Esophagus muscularis mucosa (tissue), 4 donors: ENCODE data around the gene ZKSCAN3. TPM values are rescaled to one million over a fixed set of nuclear protein-coding genes. Genes with fewer than 3 reads are reported as not detected.
"Not testable (repeated sequence)": the region's sequence is repeated elsewhere in the genome, so short reads cannot be mapped to it uniquely, and the experiment has no call there.

Experiments
- DNase-seq: peaks from one replicate; pipeline ENCODE4 v3.0.0-alpha.2; 2017; ENCODE audit errors: extremely low spot score
- H3K27ac ChIP-seq, 4 donors: fragments of 200-600 bp; sonication (generic); replicated peaks in 1 of 4; 1 replicate in 3 of 4; 2 replicates in 1 of 4; pipeline ENCODE4 v1.5.1; 2016 to 2019; ENCODE audit warnings: mild to moderate bottlenecking in 1 of 4
- H3K27me3 ChIP-seq, 4 donors: fragments of 200-600 bp; sonication (generic); one replicate each; pipeline versions ENCODE4 v1.5.1 to v1.6.0; 2016 to 2019
- H3K36me3 ChIP-seq, 4 donors: fragments of 200-600 bp; sonication (generic); one replicate each; pipeline ENCODE4 v1.5.1; 2016 to 2019
- H3K4me1 ChIP-seq, 4 donors: fragments of 200-600 bp; sonication (generic); one replicate each; pipeline ENCODE4 v1.5.1; 2016 to 2019
- H3K4me3 ChIP-seq, 4 donors: fragments of 200-600 bp; sonication (generic); 1 replicate in 2 of 4; 2 replicates in 2 of 4; pipeline ENCODE4 v1.5.1; 2016 to 2019; ENCODE audit warnings: mild to moderate bottlenecking in 4 of 4, moderate library complexity in 1 of 4
- H3K9me3 ChIP-seq, 4 donors: fragments of 200-600 bp; sonication (generic); 1 replicate in 3 of 4; 2 replicates in 1 of 4; pipeline ENCODE4 v1.5.1; 2016 to 2019
- CTCF ChIP-seq, 3 experiments: fragments of 200-600 bp in 2 of 3; fragments of 450-650 bp in 1 of 3; sonication (generic) in 2 of 3; IDR thresholded peaks; one replicate each; pipeline ENCODE4 v1.5.1; 2017 to 2019; ENCODE audit warnings: antibody characterized with exemption in 3 of 3, mild to moderate bottlenecking in 2 of 3, moderate library complexity in 1 of 3
- EP300 ChIP-seq: sonication (generic); formaldehyde crosslinking; IDR thresholded peaks from one replicate; pipeline ENCODE4 v1.6.1; 2017; ENCODE audit warnings: antibody characterized with exemption
- POLR2A ChIP-seq: fragments of 450-650 bp; IDR thresholded peaks from one replicate; pipeline ENCODE4 v1.6.1; 2017; ENCODE audit warnings: antibody characterized with exemption, moderate library complexity, mild to moderate bottlenecking, low read depth
- POLR2AphosphoS5 ChIP-seq, 2 donors: sonication (generic); formaldehyde crosslinking; IDR thresholded peaks; one replicate each; pipeline ENCODE4 v1.6.1; 2017; ENCODE audit warnings: antibody characterized with exemption in 2 of 2
- WGBS: methylation state at CpG from one replicate; pipeline ENCODE4 v1.1.5; 2018; 5-methylcytosine and 5-hydroxymethylcytosine counted together
- intact Hi-C: fragments of 100-400 bp; cut with DNase I; formaldehyde crosslinking; loops from one replicate; pipeline ENCODE4 v1.15.1; 2023
- total RNA-seq, 4 donors: library from RNA; depleted of rRNA; stranded (reverse); fragments of >200 nt; gene quantifications; one replicate each; pipeline versions ENCODE4 v1.1.0 to v1.2.1, GENCODE V29; 2016

ZKSCAN3 gene
- total RNA-seq, 4 donors from 2014 or later, result 2.8 to 10.4 (median 6.4) TPM

DNA sequence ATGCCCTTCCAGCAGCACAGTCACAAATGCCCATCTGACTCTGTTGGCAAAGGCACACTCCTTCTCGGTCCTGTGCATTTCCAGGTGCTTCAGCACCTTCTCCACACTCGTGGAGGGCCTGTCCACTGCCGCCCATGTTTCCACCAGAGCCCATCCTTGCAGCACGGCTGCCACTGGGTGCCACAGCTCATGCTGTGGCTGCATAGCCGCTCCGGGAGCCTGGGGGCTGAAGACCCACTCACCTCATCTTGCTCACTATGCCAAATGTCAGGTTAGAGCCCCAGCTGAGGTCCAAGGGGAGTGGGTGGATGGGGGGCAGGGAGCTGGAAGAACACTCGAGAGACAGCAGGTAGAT, 6.9 kb downstream of the ZKSCAN3 start:
- no peak for DNase-seq
- peak overlapping the region in 3 of 4 donors; percentile 60 to 74 (median 65) for H3K4me3 ChIP-seq
- TF ChIP-seq CTCF (IDR thresholded peaks at IDR 0.05), result no peak
- no peak for TF ChIP-seq EP300
- H3K27ac ChIP-seq, result peak overlapping the region; percentile 83 to 88 (median 87)
- intact Hi-C loops, result loop anchor here (5.0 kb wide), 3 partner anchors 79 to 274 kb away; partner anchors contain the start of genes ZKSCAN8 and ZNF165
- peaks cover 26 to 45% (median 40%) of the 10 kb centered on the region in 4 donors for H3K4me1 ChIP-seq
- no peaks in the 10 kb centered on the region for H3K27me3 ChIP-seq
- WGBS, result 63% methylated on average over 5 of the region's 7 CpGs
- no peaks in the 10 kb centered on the region for H3K9me3 ChIP-seq
- H3K36me3 ChIP-seq, result peaks cover 6 to 23% (median 16%) of the 10 kb centered on the region in 4 donors

DNA sequence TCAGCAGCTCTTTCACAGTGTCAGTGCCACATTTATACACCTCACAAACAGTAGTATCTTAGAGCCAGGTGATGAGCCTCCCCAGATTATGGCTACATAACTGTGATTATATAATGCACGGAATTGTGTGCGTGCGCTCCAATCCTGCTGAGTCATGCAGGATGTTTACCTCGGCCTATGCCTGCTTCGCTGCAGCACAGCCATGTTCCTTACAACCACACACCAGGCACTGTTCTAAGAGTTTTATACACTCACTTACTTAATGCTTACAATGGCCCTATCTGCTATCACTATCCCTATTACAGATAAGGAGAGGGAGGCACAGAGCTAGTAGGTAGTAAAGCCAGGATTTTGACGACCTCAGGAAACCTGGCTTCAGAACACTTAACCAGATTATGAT, 7.3 kb downstream of the ZKSCAN3 start:
- H3K27me3 ChIP-seq, result no peaks in the 10 kb centered on the region
- H3K9me3 ChIP-seq, result no peaks in the 10 kb centered on the region
- no peak overlapping the region for H3K4me3 ChIP-seq
- intact Hi-C loops, result loop anchor here (5.0 kb wide), 3 partner anchors 80 to 275 kb away; partner anchors contain the start of genes ZKSCAN8 and ZNF165
- H3K36me3 ChIP-seq, result peaks cover 9 to 27% (median 18%) of the 10 kb centered on the region in 4 donors
- no peak for DNase-seq
- no peak for TF ChIP-seq POLR2A
- TF ChIP-seq EP300, result no peak
- TF ChIP-seq CTCF (IDR thresholded peaks at IDR 0.05), result no peak
- TF ChIP-seq POLR2AphosphoS5 (IDR thresholded peaks at IDR 0.05), result no peak
- 64% methylated on average over 6 of the region's 6 CpGs for WGBS
- H3K27ac ChIP-seq, result peak overlapping the region; percentile 39 to 88 (median 87)
- peaks cover 26 to 41% (median 38%) of the 10 kb centered on the region in 4 donors for H3K4me1 ChIP-seq

- H3K9me3 ChIP-seq, H3K4me3 ChIP-seq, DNase-seq, H3K27me3 ChIP-seq, H3K27ac ChIP-seq: not testable (repeated sequence)
- Histone ChIP-seq H3K4me1 (peaks cover 18 to 28% (median 25%) of the 10 kb centered on the region in 4 donors), H3K36me3 (peaks cover 20 to 51% (median 37%) of the 10 kb centered on the region in 4 donors)
- intact Hi-C loops, result loop anchor here (5.0 kb wide), 3 partner anchors 82 to 277 kb away; partner anchors contain the start of genes ZKSCAN8 and ZNF165
- 90% methylated on average over 2 of the region's 16 CpGs for WGBS
Measured at GRCh38 chr6:28359562-28359961, 9.8 kb downstream of the ZKSCAN3 start.

- DNase-seq, result no peak
- Histone ChIP-seq H3K27ac (no peak overlapping the region), H3K9me3 (no peaks in the 10 kb centered on the region), H3K27me3 (no peaks in the 10 kb centered on the region), H3K4me1 (peaks cover 8 to 15% (median 13%) of the 10 kb centered on the region in 4 donors), H3K36me3 (peaks cover 33 to 65% (median 51%) of the 10 kb centered on the region in 4 donors), H3K4me3 (no peak overlapping the region)
- no peak for TF ChIP-seq CTCF (IDR thresholded peaks at IDR 0.05)
- TF ChIP-seq POLR2A, result no peak
- no peak for TF ChIP-seq EP300
- no peak for TF ChIP-seq POLR2AphosphoS5 (IDR thresholded peaks at IDR 0.05)
- WGBS, result 75% methylated on average over 2 of the region's 2 CpGs
- intact Hi-C loops, result no loop called here
Measured at GRCh38 chr6:28360961-28361360, 11.2 kb downstream of the ZKSCAN3 start.

GRCh38 chr6:28365590-28365989, 15.8 kb downstream of the ZKSCAN3 start:
- H3K4me3 ChIP-seq, H3K27me3 ChIP-seq, H3K9me3 ChIP-seq, intact Hi-C loops, DNase-seq, H3K4me1 ChIP-seq, H3K27ac ChIP-seq: not testable (repeated sequence)
- 97% methylated on average over 4 of the region's 4 CpGs for WGBS
- H3K36me3 ChIP-seq, result peaks cover 25 to 72% (median 53%) of the 10 kb centered on the region in 4 donors

DNA sequence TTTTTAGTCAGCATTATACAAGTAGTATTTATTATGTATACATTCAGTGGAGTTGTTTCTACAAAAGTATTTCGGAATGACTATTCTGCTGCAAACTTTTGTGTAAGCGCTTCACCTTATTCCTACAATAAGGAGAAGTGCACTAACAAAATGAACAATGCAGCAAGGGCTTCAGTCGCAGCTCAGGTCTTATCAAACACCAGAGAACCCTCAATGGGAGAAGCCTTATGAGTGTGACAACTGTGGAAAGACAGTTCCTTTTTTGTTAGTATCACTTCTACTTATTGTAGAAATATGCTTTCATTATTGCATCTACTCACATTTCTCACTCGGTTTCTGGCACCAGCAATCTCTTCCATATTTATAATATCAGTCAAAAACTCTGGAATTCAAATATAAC, 18.8 kb downstream of the ZKSCAN3 start:
- WGBS, result 85% methylated on average over 4 of the region's 4 CpGs
- Histone ChIP-seq H3K27ac (no peak overlapping the region), H3K27me3 (no peaks in the 10 kb centered on the region), H3K4me3 (no peak overlapping the region), H3K36me3 (peaks cover 15 to 46% (median 33%) of the 10 kb centered on the region in 4 donors), H3K4me1 (no peaks in the 10 kb centered on the region), H3K9me3 (no peaks in the 10 kb centered on the region)
- no peak for TF ChIP-seq POLR2AphosphoS5 (IDR thresholded peaks at IDR 0.05)
- no peak for TF ChIP-seq EP300
- no peak for TF ChIP-seq POLR2A
- no peak for TF ChIP-seq CTCF (IDR thresholded peaks at IDR 0.05)
- no peak for DNase-seq
- intact Hi-C loops, result no loop called here
